Measurements from ENCODE around the gene ACSM5. TPM values are rescaled to one million over a fixed set of nuclear protein-coding genes. Genes with fewer than 3 reads are reported as not detected.

Gene ACSM5
- total RNA-seq, 2 donors from 2014 or later, result not detected

Other genes with a start within 250 kb of the ACSM5 start
- gene GP2, start 82.0 kb upstream of the ACSM5 start, total RNA-seq, result not detected
- gene UMOD, start 56.8 kb upstream of the ACSM5 start, total RNA-seq, result not detected
- not detected for gene PDILT, start 4.8 kb upstream of the ACSM5 start, total RNA-seq
- not detected for gene ACSM2A, start 42.0 kb downstream of the ACSM5 start, total RNA-seq
- not detected for gene ACSM2B, start 166.8 kb downstream of the ACSM5 start, total RNA-seq

Measured in T-helper 17 cell (primary cell).